M059J (cell line): ENCODE measurements around the gene KCNQ1OT1. TPM values are rescaled to one million over a fixed set of nuclear protein-coding genes. Genes with fewer than 3 reads are reported as not detected.

Experiments
- DNase-seq: peaks from one replicate; pipeline ENCODE4 v3.0.0-alpha.2; 2012; ENCODE audit warnings: low read depth
- total RNA-seq: library from RNA; depleted of rRNA; stranded (reverse); fragments of >200 nt; shearing (Covaris generic); gene quantifications from 2 replicates; pipeline ENCODE4 v1.2.3, GENCODE V29; 2014; rRNA removed

The KCNQ1OT1 gene
- total RNA-seq: 0.32 and 0.47 TPM in 2 replicates

GRCh38 chr11:2699531-2700414, at the start of gene KCNQ1OT1:
KCNQ1OT1 (minus strand) TSS chr11:2699994.
- DNase-seq: peak; percentile 94

DNA sequence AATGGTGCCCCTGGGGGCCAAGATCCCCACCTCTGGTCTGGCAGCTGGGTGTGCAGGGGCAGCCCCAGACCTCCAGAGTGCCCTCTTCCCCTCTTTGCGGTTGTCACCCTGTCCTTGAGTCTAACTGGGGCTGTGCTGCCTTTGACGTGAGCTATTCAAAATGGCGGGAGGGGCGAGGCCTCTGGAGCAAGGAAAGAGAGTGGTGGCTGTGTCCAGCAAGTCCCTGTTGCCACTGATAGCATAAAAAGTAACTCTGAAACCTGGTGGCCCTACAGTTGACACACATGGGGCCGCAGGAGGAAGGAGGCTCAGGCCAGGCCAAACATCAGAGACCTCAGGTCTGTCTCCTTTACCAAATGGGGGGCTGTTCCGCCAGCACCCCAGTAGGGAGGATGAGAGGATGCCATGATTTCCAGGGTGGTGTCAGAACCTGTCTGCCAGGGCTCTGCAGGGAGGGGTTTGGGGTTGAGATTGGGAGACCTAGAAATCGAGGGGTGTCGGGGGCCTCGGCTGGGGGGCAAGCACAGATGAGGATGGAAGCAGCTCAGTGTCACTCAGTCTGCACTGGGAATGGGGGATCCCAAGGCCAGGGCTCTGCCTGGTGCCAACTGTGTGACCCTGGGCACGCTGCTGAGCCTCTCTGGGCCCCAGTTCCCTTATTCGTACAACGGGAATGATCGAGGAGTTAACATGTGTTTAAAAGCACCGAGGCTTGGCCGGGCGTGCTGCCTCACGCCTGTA, 49.2 kb upstream of the KCNQ1OT1 start:
- no peak for DNase-seq

DNA sequence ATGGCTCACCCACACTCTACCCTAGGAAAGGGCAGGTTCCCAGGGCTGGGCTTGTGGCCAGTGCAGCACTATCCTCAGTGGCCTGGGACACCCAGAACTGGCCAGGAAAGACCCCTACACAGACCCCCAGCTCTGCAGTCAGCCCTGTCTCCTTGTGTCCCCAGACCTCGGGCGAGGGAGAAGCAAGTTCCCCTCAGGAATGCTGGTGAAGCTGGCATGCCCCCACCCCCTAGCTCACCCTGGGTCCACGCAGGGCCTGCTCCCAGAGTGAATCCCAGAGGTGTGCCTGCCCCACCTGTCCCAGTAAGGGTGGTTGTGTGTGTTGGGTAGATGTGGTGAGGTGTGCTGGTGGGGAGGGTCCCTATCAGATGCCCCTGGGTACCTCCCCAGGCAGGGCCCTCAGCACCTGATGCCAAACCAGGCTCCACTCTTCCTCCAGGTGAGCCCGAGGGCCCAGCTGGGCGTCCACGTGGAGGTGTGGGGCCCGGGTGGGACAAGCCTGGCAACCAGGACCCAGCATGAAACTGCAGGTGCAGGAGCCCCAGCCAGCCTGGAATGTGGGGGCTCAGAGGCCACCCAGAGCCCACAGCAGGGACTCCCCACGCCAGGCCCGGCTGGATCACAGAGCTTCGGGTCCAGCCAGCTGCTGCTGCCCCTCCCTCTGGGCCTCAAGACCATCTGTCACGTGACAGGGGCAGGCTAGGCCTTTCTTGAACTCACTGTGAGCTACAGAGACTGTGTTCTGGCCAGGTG, 48.4 kb upstream of the KCNQ1OT1 start:
- DNase-seq: no peak

DNA sequence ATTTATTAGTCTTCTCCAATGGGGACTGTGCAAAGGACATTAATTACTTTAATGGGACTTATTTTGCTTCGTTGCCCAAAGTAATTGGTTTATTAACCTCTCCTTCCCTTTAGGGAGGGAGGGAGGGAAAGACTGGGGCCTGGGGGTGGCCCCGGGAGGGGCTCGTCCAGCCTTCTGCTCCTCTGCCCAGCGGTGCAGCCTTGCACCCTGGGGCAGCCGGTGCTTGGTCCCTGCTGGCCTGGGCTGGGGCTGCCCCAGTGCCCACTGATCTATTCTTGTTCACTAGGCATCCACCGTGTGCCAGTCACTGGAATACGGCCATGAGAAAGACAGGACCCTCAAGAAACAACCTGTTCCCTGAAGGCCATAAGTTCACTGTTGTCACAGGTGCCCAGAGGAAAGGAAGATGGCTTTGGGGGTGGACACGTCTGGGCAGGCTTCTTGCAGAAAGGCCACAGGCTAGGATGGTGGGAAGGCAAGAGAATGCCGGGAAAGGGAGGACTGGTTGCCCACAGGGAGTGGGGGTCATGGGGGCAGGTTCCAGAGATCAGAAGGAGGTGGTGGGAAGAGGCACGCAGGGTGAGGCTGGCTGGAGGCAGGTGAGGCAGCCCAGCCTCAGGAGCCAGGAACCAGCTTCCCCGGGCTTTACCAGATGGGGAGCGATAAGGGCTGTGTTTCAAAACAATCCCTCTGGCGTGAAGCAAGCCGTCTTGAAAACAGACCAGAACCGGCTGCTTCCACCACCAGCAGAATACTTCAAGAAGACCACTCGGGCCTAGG, 47.6 kb upstream of the KCNQ1OT1 start:
- no peak for DNase-seq

DNA sequence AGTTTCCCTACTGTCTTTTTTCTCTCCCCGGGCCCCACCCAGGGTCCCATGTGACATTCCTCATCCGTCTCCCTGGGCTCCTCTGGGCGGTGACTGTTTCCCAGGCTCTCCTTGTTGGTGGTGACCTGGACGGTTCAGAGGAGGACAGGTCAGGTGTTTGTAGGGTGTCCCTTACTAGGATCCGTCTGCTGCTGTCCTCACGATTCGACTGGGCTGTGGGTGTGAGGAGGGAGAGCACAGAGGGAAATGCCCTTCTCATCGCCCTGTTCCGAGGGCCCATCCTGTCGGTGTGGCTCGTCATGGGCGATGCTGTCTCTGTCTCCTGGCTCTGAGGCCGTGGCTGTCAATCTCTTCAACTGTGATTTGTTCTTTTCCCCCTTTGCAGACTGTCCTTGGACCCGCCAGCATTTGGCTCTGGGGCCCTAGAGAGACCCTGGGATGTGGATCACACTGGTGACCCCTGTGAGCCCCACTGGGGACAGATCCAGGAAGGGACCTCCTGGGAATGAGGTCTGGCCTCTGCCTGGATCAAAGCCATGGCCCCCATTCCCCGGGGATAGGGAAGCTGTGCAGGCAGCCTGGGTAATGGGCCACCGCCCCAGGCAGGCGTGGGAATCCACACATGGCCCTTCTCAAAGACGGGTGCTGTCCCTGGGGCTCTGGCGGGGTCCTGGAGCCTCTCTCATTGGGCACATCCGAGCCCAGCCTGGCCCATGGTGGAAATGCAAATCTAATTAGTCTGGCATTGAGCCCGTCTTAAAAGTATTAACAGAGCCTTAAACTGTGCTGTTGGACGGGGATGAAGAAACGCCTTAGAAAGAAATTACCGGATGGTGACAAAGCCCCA, 46.8 kb upstream of the KCNQ1OT1 start:
- DNase-seq: no peak

DNA sequence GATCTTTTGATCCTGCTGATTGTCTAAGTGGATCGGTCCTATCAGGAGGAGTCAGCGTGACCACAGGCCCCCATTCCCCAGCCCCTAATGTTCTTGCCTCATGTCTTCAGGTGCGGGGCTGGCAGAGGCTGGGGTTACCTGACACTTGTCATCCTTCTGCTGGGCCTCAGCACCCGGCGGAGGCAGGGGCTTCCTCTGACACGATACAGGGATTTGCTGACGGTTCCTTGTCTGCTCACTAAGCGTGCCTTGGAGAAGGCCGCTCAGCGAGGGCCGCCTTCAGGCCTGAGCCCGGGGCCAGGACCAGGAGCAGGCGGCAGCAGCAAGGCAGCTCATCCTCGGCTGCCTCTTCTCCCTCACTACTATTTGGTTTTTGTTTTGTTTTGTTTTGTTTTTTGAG, 45.7 kb upstream of the KCNQ1OT1 start:
- DNase-seq: no peak

GRCh38 chr11:2744166-2744565, 44.4 kb upstream of the KCNQ1OT1 start:
- DNase-seq: no peak

DNA sequence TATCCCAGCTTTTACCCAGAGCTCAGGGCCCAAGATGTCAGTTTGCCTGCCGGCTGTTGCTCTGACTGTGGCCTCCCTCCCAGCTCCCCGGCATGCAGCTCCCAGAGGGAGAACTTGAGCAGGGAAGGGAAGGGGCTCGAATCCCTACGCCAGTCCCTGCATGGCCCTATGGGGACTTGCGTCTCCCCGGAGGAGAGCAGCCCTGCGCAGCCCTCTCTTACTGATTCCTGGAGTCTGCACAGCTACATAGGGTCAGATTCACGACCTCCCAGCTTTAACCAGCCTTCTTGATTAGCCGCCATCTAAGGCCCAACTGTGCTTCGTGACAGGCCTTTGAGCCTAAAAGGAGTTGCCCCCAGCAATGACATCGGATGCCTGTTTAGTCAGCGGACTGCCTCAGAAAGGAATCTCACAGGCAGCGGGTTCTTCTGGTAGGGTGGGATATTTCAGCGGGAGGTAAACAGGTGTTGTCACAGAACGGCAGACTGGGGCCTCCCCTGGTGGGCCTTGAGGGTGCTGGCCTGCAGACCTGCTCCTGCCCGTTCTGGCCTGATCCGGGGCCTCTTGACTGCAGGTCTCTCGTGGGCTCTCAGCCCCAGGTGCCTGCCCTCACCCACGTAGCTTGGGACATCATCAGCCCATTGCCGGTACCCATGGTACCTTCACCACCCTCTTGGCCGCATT, 43.8 kb upstream of the KCNQ1OT1 start:
- no peak for DNase-seq

- no peak for DNase-seq
Measured at GRCh38 chr11:2742611-2743426, 43.0 kb upstream of the KCNQ1OT1 start.

DNA sequence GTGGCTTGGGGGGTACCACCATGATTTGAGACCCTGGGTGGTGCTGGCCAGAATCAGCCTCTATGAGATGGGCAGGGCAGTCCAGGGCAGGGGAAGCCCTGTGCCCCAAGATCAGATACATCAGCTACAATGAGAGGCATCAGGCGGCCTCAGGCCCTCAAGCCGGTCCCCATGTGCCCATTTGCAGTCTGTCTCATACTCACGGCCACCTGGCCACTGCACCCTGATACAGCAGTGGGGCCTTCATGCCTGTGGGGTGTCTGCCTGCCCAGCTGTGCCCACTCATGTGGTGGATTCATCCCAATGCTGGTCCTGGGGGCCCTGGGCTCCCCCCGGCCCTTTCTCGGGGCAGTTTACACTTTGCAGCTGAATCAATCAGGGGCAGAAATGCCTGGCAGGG, 42.4 kb upstream of the KCNQ1OT1 start:
- no peak for DNase-seq

DNA sequence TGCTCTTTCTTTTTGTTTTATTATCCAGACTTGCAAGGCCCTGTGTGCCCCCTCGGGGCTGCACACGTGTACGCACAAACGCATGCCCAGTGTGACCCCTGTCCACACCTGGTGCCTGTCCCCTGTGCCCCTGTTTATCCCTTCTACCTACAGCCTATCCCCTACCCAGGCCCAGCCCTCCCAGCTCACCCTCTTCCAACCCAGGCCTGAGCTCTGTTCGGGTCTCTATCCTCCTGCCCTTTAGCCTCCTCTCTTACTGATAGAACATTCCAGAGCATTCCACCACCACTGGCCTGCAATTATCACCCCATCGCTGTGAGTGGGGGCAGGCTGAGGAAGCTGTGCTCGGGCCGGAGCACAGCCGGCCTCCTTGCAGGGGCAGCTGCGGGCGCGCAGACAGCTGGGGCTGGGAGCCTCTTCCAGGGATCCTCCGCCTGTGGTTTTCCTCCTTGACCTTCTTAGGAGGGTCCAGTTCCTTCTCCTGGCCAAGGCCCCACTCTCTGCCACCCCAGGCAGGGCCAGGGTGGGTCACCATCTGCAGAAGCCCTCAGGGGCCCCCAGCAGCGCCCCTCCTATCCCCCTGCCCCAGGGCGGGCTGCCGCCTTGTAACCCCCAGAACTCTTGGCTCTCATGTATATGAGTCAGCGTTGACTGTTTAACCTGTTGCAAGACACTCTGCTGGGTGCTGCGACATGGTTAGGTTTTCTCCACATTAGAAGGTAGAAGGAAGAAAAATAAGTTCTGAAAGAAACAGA, 41.8 kb upstream of the KCNQ1OT1 start:
- peak; percentile 86 for DNase-seq

DNA sequence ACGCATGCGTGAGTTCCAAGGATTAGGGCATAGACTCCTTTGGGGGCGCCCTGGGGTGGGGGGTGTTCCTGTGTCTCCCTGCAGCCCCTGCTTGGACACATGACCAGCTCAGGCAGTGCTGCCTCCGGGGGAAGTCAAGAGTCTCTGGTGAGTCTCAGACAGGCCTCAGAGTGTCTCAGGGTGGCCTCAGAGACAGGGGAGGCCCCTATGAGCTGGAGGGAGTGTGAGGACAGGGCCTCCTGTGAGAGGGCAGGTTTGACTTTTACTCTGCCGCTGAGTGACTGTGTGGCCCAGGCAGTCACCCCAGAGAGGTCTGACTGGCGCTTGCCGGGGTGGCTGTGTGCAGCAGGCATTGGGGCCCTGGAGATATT, 41.2 kb upstream of the KCNQ1OT1 start:
- peak; percentile 26 for DNase-seq

- DNase-seq: no peak
Measured at GRCh38 chr11:2740275-2740940, 40.6 kb upstream of the KCNQ1OT1 start.

- DNase-seq: no peak
Measured at GRCh38 chr11:2739531-2740274, 39.9 kb upstream of the KCNQ1OT1 start.

GRCh38 chr11:2738551-2739431, 39.0 kb upstream of the KCNQ1OT1 start:
- no peak for DNase-seq

DNA sequence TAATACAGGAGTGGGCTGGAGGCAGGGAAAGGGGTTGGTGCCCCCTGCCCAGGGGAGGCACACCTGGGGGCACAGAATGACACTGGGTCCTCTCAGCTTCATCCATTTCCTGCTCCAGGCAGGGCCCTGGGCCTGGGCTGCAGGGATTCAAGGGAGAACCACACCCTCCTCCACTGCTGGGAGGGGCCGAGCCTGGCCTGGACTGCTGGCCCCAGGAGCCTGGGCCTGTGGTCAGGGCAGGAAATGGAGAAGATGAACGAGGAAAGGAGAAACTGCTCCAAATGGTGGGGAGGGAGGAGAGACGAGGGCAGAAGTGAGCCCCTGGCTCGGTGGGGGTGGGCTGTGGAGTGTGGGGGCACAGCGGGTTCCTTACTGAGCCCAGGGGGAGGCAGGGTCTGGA, 38.1 kb upstream of the KCNQ1OT1 start:
- peak; percentile 73 for DNase-seq
